MCF 10A (cell line): Measurements from ENCODE around the gene UBE2Q2. TPM values are rescaled to one million over a fixed set of nuclear protein-coding genes. Genes with fewer than 3 reads are reported as not detected.

Experiments used
- BruUV-seq: library from RNA; stranded (reverse); fragments of 400-500 nt; replicated peaks from 2 replicates; lab custom pipeline; 2021; lab: Mats Ljungman, UMichigan
- CTCF ChIA-PET: fragments of 300-600 bp; sonication (Branson Sonifier 250); formaldehyde crosslinking; extraction: SDS; loops from one replicate; lab custom pipeline; 2021; ENCODE audit warnings: antibody characterized with exemption, inconsistent platforms; lab: Yijun Ruan, JAX
- POLR2A ChIA-PET: fragments of 300-600, 350-650 bp; sonication (Branson Sonifier 250); formaldehyde crosslinking; extraction: SDS; loops from one replicate; lab custom pipeline; 2020; ENCODE audit warnings: antibody characterized with exemption, inconsistent platforms; lab: Yijun Ruan, JAX
- DNase-seq: peaks from one replicate; pipeline ENCODE4 v3.0.0-alpha.2; 2018; ENCODE audit not compliant: unreplicated experiment
- H3K27ac Mint-ChIP-seq: one replicate; pipeline ENCODE4 v1.8.0; 2022; ENCODE audit warnings: mild to moderate bottlenecking, low read depth, mixed read lengths; ENCODE audit not compliant: unreplicated experiment
- H3K27me3 Mint-ChIP-seq: one replicate; pipeline ENCODE4 v1.8.0; 2022; ENCODE audit warnings: mixed read lengths; ENCODE audit not compliant: insufficient read depth, unreplicated experiment
- H3K36me3 Mint-ChIP-seq: one replicate; pipeline ENCODE4 v1.8.0; 2022; ENCODE audit warnings: mild to moderate bottlenecking, moderate library complexity, mixed read lengths; ENCODE audit not compliant: insufficient read depth, unreplicated experiment
- H3K4me1 Mint-ChIP-seq: one replicate; pipeline ENCODE4 v1.8.0; 2022; ENCODE audit warnings: mixed read lengths; ENCODE audit not compliant: insufficient read depth, unreplicated experiment
- H3K4me3 Mint-ChIP-seq: one replicate; pipeline ENCODE4 v1.8.0; 2022; ENCODE audit warnings: mild to moderate bottlenecking, moderate library complexity, mixed read lengths; ENCODE audit not compliant: unreplicated experiment
- H3K9me3 Mint-ChIP-seq: one replicate; pipeline ENCODE4 v1.8.0; 2022; ENCODE audit warnings: mixed read lengths; ENCODE audit not compliant: unreplicated experiment
- CTCF ChIP-seq: fragments of 200-600 bp; IDR thresholded peaks from one replicate; pipeline ENCODE4 v1.8.0; 2022; ENCODE audit warnings: antibody characterized with exemption, mild to moderate bottlenecking; ENCODE audit not compliant: unreplicated experiment
- intact Hi-C: fragments of 100-400 bp; cut with micrococcal nuclease; formaldehyde crosslinking; loops from 2 replicates; pipeline ENCODE4 v1.14.1; 2022
- total RNA-seq: library from RNA; stranded (reverse); gene quantifications from 2 replicates; pipeline ENCODE4 v1.2.3, GENCODE V29; 2022

UBE2Q2 gene
- total RNA-seq, 1 experiment from 2014 or later, result 28.3 TPM

- POLR2A ChIA-PET, result interaction anchor here (0.6 to 1.8 kb wide), 14 partner anchors 11 to 1781 kb away, joined by 3 to 12 read pairs (median 4); partner anchors contain the start of gene FBXO22
- peak; percentile 73 for TF ChIP-seq CTCF
Observed at GRCh38 chr15:75809986-75810750, 33.1 kb upstream of the UBE2Q2 start.

GRCh38 chr15:75810874-75811498, 32.3 kb upstream of the UBE2Q2 start:
- POLR2A ChIA-PET, result interaction anchor here (0.6 to 1.8 kb wide), 8 partner anchors 10 to 1782 kb away, joined by 3 to 12 read pairs (median 6); partner anchors contain the start of genes FBXO22 and UBE2Q2
- H3K27me3 Mint-ChIP-seq, result no peaks in the 10 kb centered on the region

More at GRCh38 chr15:75809986-75810750, 33.1 kb upstream of the UBE2Q2 start:
- intact Hi-C loops, result loop anchor here (1.0 kb wide), 4 partner anchors 112 to 329 kb away; no protein-coding TSS in a partner anchor
- CTCF ChIA-PET, result interaction anchor here (0.6 to 4.3 kb wide), 37 partner anchors 8 to 340 kb away, joined by 3 to 56 read pairs (median 5); no protein-coding TSS in a partner anchor
- no TSS peak for BruUV-seq
- H3K27me3 Mint-ChIP-seq, result no peaks in the 10 kb centered on the region
- no peaks in the 10 kb centered on the region for H3K9me3 Mint-ChIP-seq
- H3K4me1 Mint-ChIP-seq, result no peaks in the 10 kb centered on the region
- H3K36me3 Mint-ChIP-seq, result no peaks in the 10 kb centered on the region
- DNase-seq, result peak; percentile 72
- no peak overlapping the region for H3K27ac Mint-ChIP-seq
- no peak overlapping the region for H3K4me3 Mint-ChIP-seq

GRCh38 chr15:75811626-75812025, 31.6 kb upstream of the UBE2Q2 start:
- Mint-ChIP-seq H3K27ac (no peak overlapping the region), H3K4me3 (no peak overlapping the region), H3K27me3 (no peaks in the 10 kb centered on the region), H3K36me3 (no peaks in the 10 kb centered on the region), H3K4me1 (no peaks in the 10 kb centered on the region), H3K9me3 (no peaks in the 10 kb centered on the region)
- CTCF ChIA-PET, result interaction anchor here (0.5 to 4.3 kb wide), 9 partner anchors 9 to 417 kb away, joined by 3 to 56 read pairs (median 10); no protein-coding TSS in a partner anchor
- no TSS peak for BruUV-seq
- no peak for TF ChIP-seq CTCF
- POLR2A ChIA-PET, result interaction anchor here (0.9 kb wide), 1 partner anchor 32 kb away, joined by 3 read pairs; the partner anchor contains the start of gene UBE2Q2
- intact Hi-C loops, result no loop called here
- no peak for DNase-seq

More at GRCh38 chr15:75810874-75811498, 32.3 kb upstream of the UBE2Q2 start:
- no peaks in the 10 kb centered on the region for H3K9me3 Mint-ChIP-seq
- no TSS peak for BruUV-seq
- intact Hi-C loops, result loop anchor here (1.0 kb wide), 4 partner anchors 111 to 328 kb away; no protein-coding TSS in a partner anchor
- no peak overlapping the region for H3K4me3 Mint-ChIP-seq
- no peaks in the 10 kb centered on the region for H3K4me1 Mint-ChIP-seq
- DNase-seq, result no peak
- no peaks in the 10 kb centered on the region for H3K36me3 Mint-ChIP-seq
- CTCF ChIA-PET, result interaction anchor here (0.6 to 4.3 kb wide), 23 partner anchors 8 to 340 kb away, joined by 3 to 56 read pairs (median 5); no protein-coding TSS in a partner anchor
- no peak for TF ChIP-seq CTCF
- no peak overlapping the region for H3K27ac Mint-ChIP-seq

GRCh38 chr15:75814794-75815193, 28.5 kb upstream of the UBE2Q2 start:
- CTCF ChIA-PET, result interaction anchor here (1.9 kb wide), 1 partner anchor 324 kb away, joined by 8 read pairs; no protein-coding TSS in a partner anchor
- Mint-ChIP-seq H3K27ac (no peak overlapping the region), H3K9me3 (no peaks in the 10 kb centered on the region), H3K36me3 (no peaks in the 10 kb centered on the region), H3K27me3 (no peaks in the 10 kb centered on the region), H3K4me1 (no peaks in the 10 kb centered on the region), H3K4me3 (no peak overlapping the region)
- POLR2A ChIA-PET, result interaction anchor here (1.5 to 2.7 kb wide), 3 partner anchors 12 to 90 kb away, joined by 3 to 11 read pairs (median 7); partner anchors contain the start of gene UBE2Q2
- TF ChIP-seq CTCF, result no peak
- intact Hi-C loops, result no loop called here
- DNase-seq, result no peak
- no TSS peak for BruUV-seq
